Subcutaneous adipose tissue (tissue), 4 donors: ENCODE data around the gene UGGT2. TPM values are rescaled to one million over a fixed set of nuclear protein-coding genes. Genes with fewer than 3 reads are reported as not detected.

Experiments
- CTCF ChIP-seq: fragments of 450-650 bp; IDR thresholded peaks from one replicate; pipeline ENCODE4 v1.5.1; 2016; ENCODE audit warnings: low read depth, mild to moderate bottlenecking, control low read depth, antibody characterized with exemption, moderate library complexity
- total RNA-seq, 4 donors: library from RNA; depleted of rRNA; stranded (reverse); fragments of >200 nt; gene quantifications; one replicate each; pipeline ENCODE4 v1.1.0, GENCODE V29; 2016

Gene UGGT2
- total RNA-seq, 4 donors from 2014 or later = 59.7 to 90.8 (median 70.4) TPM

DNA sequence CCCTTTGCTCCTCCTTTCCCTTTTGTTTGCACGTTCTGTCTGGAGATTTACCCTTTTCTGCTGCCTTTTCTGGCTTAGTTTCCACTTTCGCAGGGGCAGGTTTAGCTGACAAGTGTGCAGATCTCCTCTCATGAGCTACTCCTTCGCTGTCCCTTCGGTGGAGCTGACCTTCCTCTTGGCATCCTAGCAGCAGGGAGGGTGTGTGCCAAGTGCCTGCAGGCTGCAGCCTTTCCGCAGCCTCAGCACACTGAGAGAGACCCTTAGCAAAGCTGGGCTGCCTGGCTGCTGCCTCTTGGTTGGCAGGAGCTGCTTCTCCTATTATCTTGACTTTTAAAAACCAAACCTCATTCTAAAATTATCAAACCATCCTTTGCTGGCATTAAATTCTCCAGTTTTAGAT is 243.8 kb downstream of the UGGT2 start:
- TF ChIP-seq CTCF = no peak

GRCh38 chr13:95805921-95806320 is 247.3 kb downstream of the UGGT2 start:
- TF ChIP-seq CTCF = no peak

DNA sequence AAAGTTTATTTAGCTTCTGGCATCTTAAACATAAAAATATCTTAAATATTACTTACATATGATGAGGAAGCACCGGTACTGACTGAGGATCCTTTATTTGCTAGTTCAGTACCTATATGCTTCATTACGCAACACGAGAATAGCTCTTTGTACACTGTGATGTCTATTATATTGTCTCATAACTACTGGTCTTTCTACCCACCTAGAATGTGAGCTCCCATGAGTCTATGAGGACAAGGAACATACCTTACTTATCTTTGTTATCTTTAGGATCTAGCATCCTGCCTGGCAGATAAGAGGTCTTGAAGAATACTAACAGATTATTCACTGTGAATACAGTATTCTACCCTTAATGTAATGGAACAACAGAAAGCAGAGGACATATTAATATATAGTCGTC is 251.4 kb downstream of the UGGT2 start:
- TF ChIP-seq CTCF = no peak

- TF ChIP-seq CTCF = no peak
Observed at GRCh38 chr13:95800436-95800835, 252.8 kb downstream of the UGGT2 start.

DNA sequence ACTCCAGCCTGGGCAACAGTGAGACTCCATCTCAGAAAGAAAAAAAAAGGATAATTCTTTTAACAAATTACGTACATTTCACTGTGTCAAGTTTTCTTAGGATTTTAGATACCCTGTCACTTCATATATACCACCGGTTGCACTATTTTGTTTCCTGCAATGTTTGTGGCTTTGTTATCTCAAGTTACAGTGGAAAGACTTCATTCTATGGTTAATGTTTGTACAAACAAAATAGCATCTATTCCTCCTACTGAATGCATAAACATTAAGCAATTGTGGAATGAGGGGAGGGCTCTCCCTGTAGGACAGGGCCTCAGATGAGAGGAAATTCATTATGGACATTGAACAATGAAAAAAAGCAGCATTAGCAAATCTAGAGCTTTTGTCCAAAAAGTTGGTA is 256.2 kb downstream of the UGGT2 start:
- no peak for TF ChIP-seq CTCF

GRCh38 chr13:95793781-95794180 is 259.4 kb downstream of the UGGT2 start:
- no peak for TF ChIP-seq CTCF

GRCh38 chr13:95793018-95793555 is 260.1 kb downstream of the UGGT2 start:
- TF ChIP-seq CTCF = no peak
